HG03095 (cell line): Measurements from ENCODE around the gene CHD1.
A peak's percentile ranks its signal among the peaks of the same experiment; 100 is the strongest.

Source experiments
- ATAC-seq: cut with Tn5 transposase; IDR thresholded peaks from one replicate; pipeline ENCODE4 v1.9.1; 2021; ENCODE audit warnings: moderate library complexity; ENCODE audit not compliant: unreplicated experiment

CHD1 gene

GRCh38 chr5:98936948-98937715 is 8.3 kb upstream of the CHD1 start:
- no peak for ATAC-seq

- ATAC-seq = no peak
Measured at GRCh38 chr5:98935206-98935605, 6.4 kb upstream of the CHD1 start.

GRCh38 chr5:98934546-98934945 is 5.7 kb upstream of the CHD1 start:
- ATAC-seq = no peak

- peak; percentile 24 for ATAC-seq
Measured at GRCh38 chr5:98933445-98934072, 4.8 kb upstream of the CHD1 start.

GRCh38 chr5:98930972-98931762 is 2.4 kb upstream of the CHD1 start:
- ATAC-seq = no peak

- no peak for ATAC-seq
Measured at GRCh38 chr5:98929710-98930298, 997 bp upstream of the CHD1 start.

GRCh38 chr5:98927989-98928872 is 576 bp downstream of the CHD1 start:
- peak; percentile 26 for ATAC-seq

- peak; percentile 23 for ATAC-seq
Measured at GRCh38 chr5:98927242-98927988, 1.4 kb downstream of the CHD1 start.

GRCh38 chr5:98923966-98924365 is 4.8 kb downstream of the CHD1 start:
- no peak for ATAC-seq

DNA sequence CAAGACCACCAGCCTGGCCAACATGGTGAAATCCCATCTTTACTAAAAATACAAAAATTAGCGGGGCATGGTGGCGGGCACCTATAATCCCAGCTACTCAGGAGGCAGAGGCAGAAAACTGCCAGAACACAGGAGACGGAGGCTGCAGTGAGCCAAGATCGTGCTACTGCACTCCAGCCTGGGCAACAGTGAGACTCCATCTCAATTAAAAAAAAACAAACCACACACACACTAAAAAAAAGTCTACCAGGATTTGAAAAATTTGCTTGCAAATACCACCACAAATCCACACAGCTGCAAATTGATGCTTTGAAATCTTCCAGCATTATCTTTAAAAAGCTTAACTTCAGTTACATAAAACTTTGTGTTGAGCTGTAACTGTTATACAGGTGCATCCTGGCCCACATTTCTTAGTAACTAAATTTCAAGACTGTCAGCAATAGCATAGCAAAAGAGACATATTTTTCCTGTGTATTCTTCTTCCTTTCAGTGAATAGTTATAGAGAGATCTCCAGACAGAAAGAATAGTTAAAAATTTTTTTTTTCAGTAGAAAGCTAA is 6.8 kb downstream of the CHD1 start:
- ATAC-seq = no peak

DNA sequence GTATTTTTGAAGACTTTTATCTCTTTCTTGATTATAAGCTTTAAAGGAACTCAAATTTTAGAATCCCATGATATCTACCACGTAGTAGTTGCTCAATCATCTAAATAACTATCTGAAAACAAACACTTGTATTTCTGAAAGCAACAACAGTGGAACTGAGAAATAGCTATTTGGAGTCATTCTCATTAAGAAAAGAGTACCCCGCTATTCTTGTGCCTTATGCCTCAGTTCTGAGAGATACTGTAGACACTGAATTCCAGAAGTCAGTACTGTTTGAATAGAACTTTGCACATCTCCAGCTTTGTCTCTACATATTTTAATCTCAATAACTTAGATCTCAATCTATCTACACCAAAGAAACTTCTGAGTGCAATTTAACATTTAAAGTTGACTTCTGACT is 11.4 kb downstream of the CHD1 start:
- ATAC-seq = peak; percentile 51

- no peak for ATAC-seq
Measured at GRCh38 chr5:98916540-98916939, 12.3 kb downstream of the CHD1 start.

DNA sequence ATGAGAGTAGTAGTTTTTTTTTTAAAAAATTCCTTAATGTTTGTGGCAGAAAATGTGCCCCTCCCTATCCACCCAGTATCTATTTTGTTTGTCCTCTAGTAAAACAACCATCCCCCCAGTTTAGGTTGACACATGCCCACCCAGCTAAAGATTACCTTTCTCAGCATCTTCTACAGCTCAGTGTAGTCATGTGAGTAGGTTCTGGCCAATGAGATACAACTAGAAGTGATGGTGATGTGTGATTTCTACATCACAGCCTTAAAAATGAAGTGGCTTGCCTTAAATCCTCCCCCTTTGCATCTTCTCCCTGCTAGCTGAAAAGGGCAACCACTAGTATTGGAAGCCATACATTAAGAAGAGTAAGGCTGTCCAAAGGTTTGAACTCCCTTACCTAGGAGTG is 14.9 kb downstream of the CHD1 start:
- no peak for ATAC-seq

DNA sequence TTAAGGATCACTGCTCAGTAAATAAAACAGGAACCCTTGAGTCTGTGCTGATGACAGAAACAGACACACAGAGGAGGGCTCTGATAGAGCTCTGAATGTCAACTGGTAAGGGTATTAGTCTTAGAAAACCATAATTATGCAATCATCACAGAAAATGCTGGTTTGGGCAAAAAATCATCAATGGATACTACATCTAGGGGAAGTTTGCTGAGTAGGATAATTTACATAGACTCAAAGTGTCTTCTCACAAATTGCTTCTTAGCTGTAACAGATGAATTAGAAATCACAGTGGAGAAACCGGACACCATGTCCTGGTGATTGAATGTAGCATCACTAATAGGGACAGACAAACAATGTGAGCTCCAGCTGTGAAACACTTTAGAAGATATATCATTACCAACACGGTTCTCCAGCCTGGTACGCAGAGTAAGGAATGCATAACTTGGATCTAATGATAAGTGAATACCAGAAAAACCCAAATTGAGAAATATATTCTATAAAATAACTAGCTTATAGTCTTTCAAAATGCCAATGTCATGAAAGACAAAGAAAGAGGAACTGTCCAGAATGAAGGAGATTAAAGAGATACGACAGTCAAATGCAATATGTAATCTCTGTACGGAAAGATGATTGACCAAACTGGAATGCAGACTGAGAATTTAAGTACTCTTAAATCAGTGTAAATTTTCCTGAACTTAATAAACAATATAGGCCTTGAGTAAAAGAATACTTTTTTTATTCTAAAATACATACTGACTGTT is 17.3 kb downstream of the CHD1 start:
- ATAC-seq = no peak

GRCh38 chr5:98909363-98909762 is 19.4 kb downstream of the CHD1 start:
- ATAC-seq = no peak

DNA sequence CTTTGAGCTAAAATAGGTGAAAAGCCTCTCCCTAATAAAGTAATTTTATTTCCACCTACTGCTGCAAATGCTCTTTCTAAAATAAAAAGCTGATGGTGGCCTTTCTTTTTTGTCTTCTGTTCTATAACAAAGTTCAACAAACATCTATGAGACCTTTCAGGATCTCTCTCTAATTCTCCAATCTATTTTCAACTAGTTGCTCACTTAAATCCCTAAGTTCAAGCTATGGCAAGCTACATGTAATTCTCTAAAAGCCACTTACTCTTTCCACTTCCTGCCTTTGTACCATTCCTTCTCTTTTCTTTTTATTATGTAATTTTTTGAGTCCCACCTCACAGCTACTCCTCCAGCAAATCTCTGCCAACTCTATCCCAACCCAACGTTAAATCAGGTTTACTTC is 20.9 kb downstream of the CHD1 start:
- ATAC-seq = no peak

- no peak for ATAC-seq
Measured at GRCh38 chr5:98906756-98907355, 22.0 kb downstream of the CHD1 start.
